ENCODE results near the gene REV3L.

DNA sequence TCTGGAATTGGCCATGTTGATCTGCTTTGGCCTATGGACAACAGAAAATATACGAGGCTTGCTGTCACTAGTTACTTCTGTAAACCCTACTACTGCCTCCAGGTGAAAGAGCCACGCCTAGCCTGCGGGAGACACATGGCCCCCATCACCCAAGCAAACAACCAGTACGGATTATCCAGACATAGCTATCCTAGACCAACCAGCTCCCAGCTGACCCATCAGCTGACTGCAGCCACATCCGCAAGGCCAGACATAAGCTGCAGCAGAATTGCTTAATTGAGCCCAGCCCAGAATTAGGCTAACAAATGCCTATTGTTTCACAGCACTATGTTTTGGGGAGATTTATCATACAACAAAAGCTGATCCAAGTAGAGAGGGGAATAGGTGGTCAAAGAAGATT lies 13.5 kb downstream of the REV3L start:
- no peak for TF ChIP-seq EZH2phosphoT487 (IDR thresholded peaks at IDR 0.05; ENCODE audit: borderline replicate concordance)
- TF ChIP-seq CTCF (conservative IDR thresholded peaks at IDR 0.05; ENCODE audit: low read length), result no peak

Measured in Loucy (cell line).